GM10266 (cell line): ENCODE measurements around the gene BAHCC1.
"Not testable (repeated sequence)": the region's sequence is repeated elsewhere in the genome, so short reads cannot be mapped to it uniquely, and the experiment has no call there.

Source experiments
- DNase-seq: peaks from one replicate; pipeline ENCODE4 v3.0.0; 2012; ENCODE audit errors: extremely low spot score
- CTCF ChIP-seq: IDR thresholded peaks from 2 replicates; pipeline ENCODE4 v1.5.1; 2012; ENCODE audit warnings: mild to moderate bottlenecking, low read depth; ENCODE audit not compliant: control insufficient read depth, insufficient read depth; ENCODE audit errors: missing control alignments

The BAHCC1 gene

GRCh38 chr17:81350320-81350890 lies 44.9 kb upstream of the BAHCC1 start:
- no peak for DNase-seq
- TF ChIP-seq CTCF: no peak

- not testable (repeated sequence) for DNase-seq
Observed at GRCh38 chr17:81351329-81352052, 43.8 kb upstream of the BAHCC1 start.

- DNase-seq: not testable (repeated sequence)
Observed at GRCh38 chr17:81352056-81352455, 43.2 kb upstream of the BAHCC1 start.

GRCh38 chr17:81354252-81354953 lies 40.9 kb upstream of the BAHCC1 start:
- DNase-seq: no peak
- no peak for TF ChIP-seq CTCF

GRCh38 chr17:81354954-81355347 lies 40.3 kb upstream of the BAHCC1 start:
- DNase-seq: no peak
- TF ChIP-seq CTCF: no peak

- TF ChIP-seq CTCF: no peak
- DNase-seq: no peak
Observed at GRCh38 chr17:81359218-81359617, 36.0 kb upstream of the BAHCC1 start.

GRCh38 chr17:81362001-81362400 lies 33.3 kb upstream of the BAHCC1 start:
- DNase-seq: not testable (repeated sequence)

- no peak for DNase-seq
- TF ChIP-seq CTCF: no peak
Observed at GRCh38 chr17:81364278-81365147, 30.7 kb upstream of the BAHCC1 start.
